ENCODE data around the gene TMC4. TPM values are rescaled to one million over a fixed set of nuclear protein-coding genes. Genes with fewer than 3 reads are reported as not detected.

The TMC4 gene
- polyA plus RNA-seq, 1 of the 3 experiments (the other 2 are of a cell fraction), result 2.8 TPM

DNA sequence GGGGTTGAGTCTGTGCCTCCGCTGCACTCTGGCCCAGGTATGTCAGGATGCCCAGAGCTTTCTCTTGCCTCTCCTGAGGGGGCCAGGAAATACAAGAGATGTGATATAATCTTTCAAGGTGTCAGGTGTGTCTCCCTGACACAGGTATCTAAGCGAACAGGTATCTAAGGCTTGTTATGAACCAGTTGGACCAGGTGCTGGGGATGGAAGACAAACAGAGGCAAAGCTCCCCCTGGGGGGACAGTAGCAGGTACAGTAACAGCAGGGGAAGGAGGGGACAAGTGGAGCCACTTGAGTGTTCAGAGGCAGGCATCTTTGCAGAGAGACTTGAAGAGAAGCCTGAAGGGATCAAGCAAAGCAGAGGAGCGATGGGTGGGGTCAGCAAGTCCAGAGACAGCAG lies 16.0 kb downstream of the TMC4 start:
- Histone ChIP-seq H3K4me2 (no peak overlapping the region), H3K36me3 (replicated peaks in 1 of 2; ENCODE audit: control insufficient read depth in 1 of 2, insufficient read depth in 2 of 2, low read length in 1 of 2) (peaks cover 27 to 52% of the 10 kb centered on the region in 2 experiments), H3F3A (replicated peaks; ENCODE audit: insufficient read depth) (peaks cover 16% of the 10 kb centered on the region), H3K9me3 (no peaks in the 10 kb centered on the region), H4K20me1 (ENCODE audit: insufficient read depth) (no peaks in the 10 kb centered on the region), H3K9me2 (no peaks in the 10 kb centered on the region), H2AFZ (ENCODE audit: low read depth) (no peak overlapping the region), H3K4me3 (ENCODE audit: low read depth in 2 of 2, low read length in 1 of 2) (no peak overlapping the region), H3K9ac (no peak overlapping the region), H3K27ac (ENCODE audit: low read depth in 2 of 2, low read length in 1 of 2) (no peak overlapping the region), H3K27me3 (ENCODE audit: insufficient read depth) (no peaks in the 10 kb centered on the region), H3K79me2 (ENCODE audit: insufficient read depth) (peaks cover 19% of the 10 kb centered on the region; the same call in 1 of the 2 replicates), H3K4me1 (ENCODE audit: control insufficient read depth in 1 of 2, insufficient read depth in 2 of 2, low read depth in 1 of 2, low read length in 1 of 2) (peaks cover 7 to 18% of the 10 kb centered on the region in 2 experiments; a peak in 2 of 4 replicates)
- CTCF ChIA-PET, result no interaction called here
- TF ChIP-seq, protein P1, sequence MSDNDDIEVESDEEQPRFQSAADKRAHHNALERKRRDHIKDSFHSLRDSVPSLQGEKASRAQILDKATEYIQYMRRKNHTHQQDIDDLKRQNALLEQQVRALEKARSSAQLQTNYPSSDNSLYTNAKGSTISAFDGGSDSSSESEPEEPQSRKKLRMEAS (IDR thresholded peaks at IDR 0.05; ENCODE audit: low read depth), result no peak
- no peak for TF ChIP-seq GABPA (IDR thresholded peaks at IDR 0.05; ENCODE audit: low read depth)
- TF ChIP-seq EP300 (IDR thresholded peaks at IDR 0.05; ENCODE audit: borderline replicate concordance in 1 of 2, low read depth in 1 of 2, low read length in 1 of 2), result no peak
- no peak for TF ChIP-seq SMC3 (IDR thresholded peaks at IDR 0.05; ENCODE audit: low read depth, low read length)
- TF ChIP-seq, protein P2, sequence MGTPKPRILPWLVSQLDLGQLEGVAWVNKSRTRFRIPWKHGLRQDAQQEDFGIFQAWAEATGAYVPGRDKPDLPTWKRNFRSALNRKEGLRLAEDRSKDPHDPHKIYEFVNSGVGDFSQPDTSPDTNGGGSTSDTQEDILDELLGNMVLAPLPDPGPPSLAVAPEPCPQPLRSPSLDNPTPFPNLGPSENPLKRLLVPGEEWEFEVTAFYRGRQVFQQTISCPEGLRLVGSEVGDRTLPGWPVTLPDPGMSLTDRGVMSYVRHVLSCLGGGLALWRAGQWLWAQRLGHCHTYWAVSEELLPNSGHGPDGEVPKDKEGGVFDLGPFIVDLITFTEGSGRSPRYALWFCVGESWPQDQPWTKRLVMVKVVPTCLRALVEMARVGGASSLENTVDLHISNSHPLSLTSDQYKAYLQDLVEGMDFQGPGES (IDR thresholded peaks at IDR 0.05; ENCODE audit: low read depth, low read length), result no peak
- no peak for TF ChIP-seq TEAD4 (IDR thresholded peaks at IDR 0.05; ENCODE audit: borderline replicate concordance, insufficient read depth)
- TF ChIP-seq YY1 (IDR thresholded peaks at IDR 0.05; ENCODE audit: low read depth), result no peak
- no peak for TF ChIP-seq FOXJ3 (CRISPR knock-in tag; IDR thresholded peaks at IDR 0.05)
- no peak for TF ChIP-seq RAD21 (IDR thresholded peaks at IDR 0.05; ENCODE audit: low read length)
- no peak for TF ChIP-seq RCOR1 (IDR thresholded peaks at IDR 0.05; ENCODE audit: low read length)
- no peak for TF ChIP-seq POLR2AphosphoS5 (IDR thresholded peaks at IDR 0.05; ENCODE audit: low read depth, low read length)
- TF ChIP-seq RXRA (IDR thresholded peaks at IDR 0.05; ENCODE audit: borderline replicate concordance, low read depth), result no peak
- TF ChIP-seq, protein P3, sequence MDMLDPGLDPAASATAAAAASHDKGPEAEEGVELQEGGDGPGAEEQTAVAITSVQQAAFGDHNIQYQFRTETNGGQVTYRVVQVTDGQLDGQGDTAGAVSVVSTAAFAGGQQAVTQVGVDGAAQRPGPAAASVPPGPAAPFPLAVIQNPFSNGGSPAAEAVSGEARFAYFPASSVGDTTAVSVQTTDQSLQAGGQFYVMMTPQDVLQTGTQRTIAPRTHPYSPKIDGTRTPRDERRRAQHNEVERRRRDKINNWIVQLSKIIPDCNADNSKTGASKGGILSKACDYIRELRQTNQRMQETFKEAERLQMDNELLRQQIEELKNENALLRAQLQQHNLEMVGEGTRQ (IDR thresholded peaks at IDR 0.05; ENCODE audit: borderline replicate concordance, low read depth, low read length), result no peak
- TF ChIP-seq TCF12 (IDR thresholded peaks at IDR 0.05), result no peak
- TF ChIP-seq MEF2A (IDR thresholded peaks at IDR 0.05; ENCODE audit: borderline replicate concordance, low read depth), result no peak
- no peak for TF ChIP-seq FOSL2 (IDR thresholded peaks at IDR 0.05; ENCODE audit: borderline replicate concordance, low read depth)
- TF ChIP-seq NRF1 (IDR thresholded peaks at IDR 0.05; ENCODE audit: low read depth, low read length), result no peak
- TF ChIP-seq RFX5 (IDR thresholded peaks at IDR 0.05; ENCODE audit: low read length), result no peak
- TF ChIP-seq SIN3A (IDR thresholded peaks at IDR 0.05; ENCODE audit: borderline replicate concordance, low read depth, low read length), result no peak
- 100% methylated on average over 3 of the region's 3 CpGs for WGBS (ENCODE audit: low lambda C conversion rate)
- DNase-seq, result no peak
- POLR2A ChIA-PET, result no interaction called here

Measured in SK-N-SH (cell line).